HepG2 (cell line): ENCODE data around the gene MGMT. TPM values are rescaled to one million over a fixed set of nuclear protein-coding genes. Genes with fewer than 3 reads are reported as not detected.

Experiments used
- ATAC-seq: fragments of 200-7000 bp; cut with Tn5 transposase; 3 replicates; pipeline ENCODE4 v1.9.1; 2020; ENCODE audit warnings: mild to moderate bottlenecking, moderate library complexity
- BruUV-seq: library from RNA; stranded (reverse); fragments of 400-500 nt; replicated peaks from 2 replicates; lab custom pipeline; 2021; lab: Mats Ljungman, UMichigan
- CTCF ChIA-PET: fragments of 300-600 bp; formaldehyde crosslinking; extraction: SDS; loops from one replicate; lab custom pipeline; 2021; ENCODE audit warnings: low total read pairs, inconsistent platforms, low intra/inter-chr PET ratio; lab: Yijun Ruan, JAX
- POLR2A ChIA-PET: fragments of 350-600 bp; sonication (Branson Sonifier 250); formaldehyde crosslinking; loops from one replicate; lab custom pipeline; 2020; ENCODE audit warnings: antibody characterized with exemption, inconsistent platforms; lab: Yijun Ruan, JAX
- DNase-seq: peaks from one replicate; pipeline ENCODE4 v3.0.0-alpha.2; 2015; ENCODE audit warnings: low spot score
- FAIRE-seq: peaks from 3 replicates; lab custom pipeline; 2011; peaks lifted over from hg19 to GRCh38; lab: Jason Lieb, UNC
- H2AFZ ChIP-seq: one replicate; pipeline ENCODE4 v1.6.1; 2011; ENCODE audit warnings: low read length, inconsistent platforms
- H3K27ac ChIP-seq: fragments of 300-600 bp; 3 replicates; pipeline ENCODE4 v1.8.0; 2011; ENCODE audit warnings: mixed run types, mild to moderate bottlenecking, mixed read lengths, low read length, inconsistent platforms; ENCODE audit not compliant: insufficient read depth; ENCODE audit errors: extremely low read length
- H3K27me3 ChIP-seq, 2 experiments: fragments of 200-600 bp in 1 of 2; 2 replicates in 1 of 2; 3 replicates in 1 of 2; pipeline versions ENCODE4 v1.6.0 to v1.8.0; 2011; ENCODE audit warnings: low read length in 2 of 2, mild to moderate bottlenecking in 2 of 2, moderate library complexity in 2 of 2, inconsistent platforms in 1 of 2; ENCODE audit not compliant: insufficient read depth in 2 of 2, control insufficient read depth in 1 of 2
- H3K36me3 ChIP-seq, 2 experiments: fragments of 200-600 bp in 1 of 2; replicated peaks in 1 of 2; 2 replicates in 1 of 2; 3 replicates in 1 of 2; pipeline versions ENCODE4 v1.5.1 to v1.8.0; 2011; ENCODE audit warnings: low read length in 2 of 2, inconsistent platforms in 1 of 2; ENCODE audit not compliant: insufficient read depth in 2 of 2, control insufficient read depth in 1 of 2
- H3K4me1 ChIP-seq: 2 replicates; pipeline ENCODE4 v1.5.1; 2012; ENCODE audit warnings: low read length, inconsistent platforms; ENCODE audit not compliant: insufficient read depth
- H3K4me2 ChIP-seq: 2 replicates; pipeline ENCODE4 v1.6.0; 2011; ENCODE audit warnings: low read depth, low read length, inconsistent platforms
- H3K4me3 ChIP-seq, 3 experiments: fragments of 200-600 bp in 1 of 3; sonication (generic), shearing (Covaris generic) in 1 of 3; replicated peaks in 1 of 3; 2 replicates each; pipeline ENCODE4 v1.5.1; 2011 to 2016; ENCODE audit warnings: low read length in 3 of 3, inconsistent platforms in 2 of 3, low read depth in 2 of 3, mild to moderate bottlenecking in 2 of 3, control low read depth in 1 of 3, mixed read lengths in 1 of 3; ENCODE audit not compliant: insufficient read depth in 1 of 3
- H3K79me2 ChIP-seq: one replicate; pipeline ENCODE4 v1.6.1; 2011; ENCODE audit warnings: low read length, inconsistent platforms; ENCODE audit not compliant: insufficient read depth
- H3K9ac ChIP-seq: 2 replicates; pipeline ENCODE4 v1.6.0; 2011; ENCODE audit warnings: mild to moderate bottlenecking, low read depth, low read length, inconsistent platforms; ENCODE audit not compliant: insufficient read depth
- H3K9me3 ChIP-seq: 2 replicates; pipeline ENCODE4 v1.5.1; 2012; ENCODE audit warnings: mild to moderate bottlenecking, low read length
- H4K20me1 ChIP-seq: 2 replicates; pipeline ENCODE4 v1.6.0; 2011; ENCODE audit warnings: inconsistent platforms, mild to moderate bottlenecking, low read length, moderate library complexity; ENCODE audit not compliant: insufficient read depth
- LBX2 ChIP-seq: sonication (generic); formaldehyde crosslinking; IDR thresholded peaks from 2 replicates; pipeline ENCODE4 v1.5.0; 2020; ENCODE audit warnings: missing genetic modification reagents, mild to moderate bottlenecking, borderline replicate concordance
- MEIS1 ChIP-seq: sonication (generic); formaldehyde crosslinking; IDR thresholded peaks from 2 replicates; pipeline ENCODE4 v1.9.0; 2021; ENCODE audit warnings: mild to moderate bottlenecking, missing genetic modification reagents, moderate library complexity, borderline replicate concordance
- MTF1 ChIP-seq: sonication (generic); formaldehyde crosslinking; IDR thresholded peaks from 2 replicates; pipeline ENCODE4 v1.5.0; 2020; ENCODE audit warnings: missing genetic modification reagents
- RNF219 ChIP-seq: sonication (generic); formaldehyde crosslinking; IDR thresholded peaks from 2 replicates; pipeline ENCODE4 v1.5.0; 2020; ENCODE audit warnings: mild to moderate bottlenecking, missing genetic modification reagents
- SRF ChIP-seq: IDR thresholded peaks from 2 replicates; pipeline ENCODE4 v1.6.1; 2011; ENCODE audit warnings: mild to moderate bottlenecking, low read depth, low read length, moderate library complexity
- TBP ChIP-seq: sonication (generic); formaldehyde crosslinking; IDR thresholded peaks from 2 replicates; pipeline ENCODE4 v1.5.0; 2020; ENCODE audit warnings: missing genetic modification reagents
- TRIM24 ChIP-seq: sonication (generic); formaldehyde crosslinking; IDR thresholded peaks from 2 replicates; pipeline ENCODE4 v1.8.0; 2022; ENCODE audit warnings: mild to moderate bottlenecking, missing genetic modification reagents
- ZNF205 ChIP-seq: IDR thresholded peaks from 2 replicates; pipeline ENCODE4 v1.6.1; 2018; ENCODE audit warnings: missing biosample characterization, missing genetic modification reagents
- ZNF616 ChIP-seq: sonication (generic); formaldehyde crosslinking; IDR thresholded peaks from 2 replicates; pipeline ENCODE4 v1.5.0; 2020; ENCODE audit warnings: low read depth, mild to moderate bottlenecking, missing genetic modification reagents
- ZNF775 ChIP-seq: sonication (generic); formaldehyde crosslinking; IDR thresholded peaks from 2 replicates; pipeline ENCODE4 v1.4.0; 2020; ENCODE audit warnings: missing genetic modification reagents, mild to moderate bottlenecking, moderate library complexity, borderline replicate concordance
- ZNF883 ChIP-seq: sonication (generic); formaldehyde crosslinking; IDR thresholded peaks from 2 replicates; pipeline ENCODE4 v1.5.1; 2020; ENCODE audit warnings: mild to moderate bottlenecking, missing genetic modification reagents; ENCODE audit errors: not compliant biosample characterization
- ZSCAN5A ChIP-seq: sonication (generic); formaldehyde crosslinking; IDR thresholded peaks from 2 replicates; pipeline ENCODE4 v1.8.0; 2022; ENCODE audit warnings: mild to moderate bottlenecking, missing genetic modification reagents, borderline replicate concordance
- WGBS: methylation state at CpG from one replicate; pipeline ENCODE4 v1.1.6; 2017; ENCODE audit warnings: low lambda C conversion rate; 5-methylcytosine and 5-hydroxymethylcytosine counted together
- in situ Hi-C: cut with HindIII; loops from 2 replicates; pipeline ENCODE4 v1.10.0; 2017; ENCODE audit warnings: low pct_unique_long_range_greater_than_20kb; ENCODE audit not compliant: extremely low pct_ligation_motif_present
- intact Hi-C: fragments of 100-400 bp; cut with micrococcal nuclease; formaldehyde crosslinking; loops from one replicate; pipeline ENCODE4 v1.10.0; 2022; ENCODE audit not compliant: unreplicated experiment
- polyA plus RNA-seq, 8 experiments: library from polyadenylated mRNA; depleted of rRNA in 3 of 8; stranded (reverse) in 7 of 8; unstranded in 1 of 8; fragments of >200 nt; fragmentation: Illumina TruSeq in 4 of 8; extraction: Trizol in 4 of 8; gene quantifications; 2 replicates each; pipeline versions ENCODE4 v1.2.1 to v1.2.3, GENCODE V29; 2011 to 2016; ENCODE audit warnings: low read depth in 4 of 8, missing spikeins in 1 of 8, mixed read lengths in 1 of 8; ENCODE audit not compliant: insufficient read depth in 1 of 8
- total RNA-seq, 5 experiments: library from RNA; depleted of rRNA; stranded (reverse); fragments of >200 nt; fragmentation: Illumina TruSeq; extraction: Trizol; gene quantifications; 2 replicates each; pipeline ENCODE4 v1.2.3, GENCODE V29; 2016; ENCODE audit warnings: low read depth in 1 of 5

The MGMT gene
- total and polyA plus RNA-seq, 2 of the 13 experiments (the other 11 are each of a cell fraction or from before 2014, with no cell fraction given): 12.0 to 19.5 TPM

- H3K9ac ChIP-seq: no peak overlapping the region
- POLR2A ChIA-PET: no interaction called here
- no peak overlapping the region for H3K4me2 ChIP-seq
- TF ChIP-seq LBX2 (CRISPR knock-in tag) (no peak), ZNF775 (no peak), RNF219 (no peak), MTF1 (CRISPR knock-in tag) (no peak), ZSCAN5A (CRISPR knock-in tag) (no peak), MEIS1 (CRISPR knock-in tag) (no peak), TBP (CRISPR knock-in tag) (no peak), ZNF883 (CRISPR knock-in tag) (no peak), SRF (no peak), ZNF205 (CRISPR knock-in tag) (no peak), ZNF616 (no peak), TRIM24 (CRISPR knock-in tag) (no peak)
- no peak overlapping the region for H3K27ac ChIP-seq
- ATAC-seq (no peak), DNase-seq (no peak), FAIRE-seq (no peak)
- intact Hi-C loops: no loop called here
- H3K9me3 ChIP-seq: no peaks in the 10 kb centered on the region
- H4K20me1 ChIP-seq: no peaks in the 10 kb centered on the region
- CTCF ChIA-PET: no interaction called here
- H3K79me2 ChIP-seq: no peaks in the 10 kb centered on the region
- no peaks in the 10 kb centered on the region for H3K36me3 ChIP-seq
- no TSS peak for BruUV-seq
- no peak overlapping the region for H3K4me3 ChIP-seq
- no peaks in the 10 kb centered on the region for H3K27me3 ChIP-seq
- H2AFZ ChIP-seq: no peak overlapping the region
- H3K4me1 ChIP-seq: peaks cover 9% of the 10 kb centered on the region
- in situ Hi-C loops: no loop called here
- 85% methylated on average over 7 of the region's 7 CpGs for WGBS
These were observed 325.1 kb downstream of the MGMT start for GRCh38 chr10:129792141-129792540.
